HepG2 (cell line): ENCODE data around the gene CPA2. TPM values are rescaled to one million over a fixed set of nuclear protein-coding genes. Genes with fewer than 3 reads are reported as not detected.
"Not testable (repeated sequence)": the region's sequence is repeated elsewhere in the genome, so short reads cannot be mapped to it uniquely, and the experiment has no call there.

Experiments used
- ATAC-seq: fragments of 200-7000 bp; cut with Tn5 transposase; 3 replicates; pipeline ENCODE4 v1.9.1; 2020; ENCODE audit warnings: mild to moderate bottlenecking, moderate library complexity
- BruUV-seq: library from RNA; stranded (reverse); fragments of 400-500 nt; replicated peaks from 2 replicates; lab custom pipeline; 2021; lab: Mats Ljungman, UMichigan
- CTCF ChIA-PET: fragments of 300-600 bp; formaldehyde crosslinking; extraction: SDS; loops from one replicate; lab custom pipeline; 2021; ENCODE audit warnings: low total read pairs, inconsistent platforms, low intra/inter-chr PET ratio; lab: Yijun Ruan, JAX
- POLR2A ChIA-PET: fragments of 350-600 bp; sonication (Branson Sonifier 250); formaldehyde crosslinking; loops from one replicate; lab custom pipeline; 2020; ENCODE audit warnings: antibody characterized with exemption, inconsistent platforms; lab: Yijun Ruan, JAX
- DNase-seq: peaks from one replicate; pipeline ENCODE4 v3.0.0-alpha.2; 2015; ENCODE audit warnings: low spot score
- FAIRE-seq: peaks from 3 replicates; lab custom pipeline; 2011; peaks lifted over from hg19 to GRCh38; lab: Jason Lieb, UNC
- H2AFZ ChIP-seq: one replicate; pipeline ENCODE4 v1.6.1; 2011; ENCODE audit warnings: low read length, inconsistent platforms
- H3K27ac ChIP-seq: fragments of 300-600 bp; 3 replicates; pipeline ENCODE4 v1.8.0; 2011; ENCODE audit warnings: mixed run types, mild to moderate bottlenecking, mixed read lengths, low read length, inconsistent platforms; ENCODE audit not compliant: insufficient read depth; ENCODE audit errors: extremely low read length
- H3K27me3 ChIP-seq, 2 experiments: fragments of 200-600 bp in 1 of 2; 2 replicates in 1 of 2; 3 replicates in 1 of 2; pipeline versions ENCODE4 v1.6.0 to v1.8.0; 2011; ENCODE audit warnings: low read length in 2 of 2, mild to moderate bottlenecking in 2 of 2, moderate library complexity in 2 of 2, inconsistent platforms in 1 of 2; ENCODE audit not compliant: insufficient read depth in 2 of 2, control insufficient read depth in 1 of 2
- H3K36me3 ChIP-seq, 2 experiments: fragments of 200-600 bp in 1 of 2; replicated peaks in 1 of 2; 2 replicates in 1 of 2; 3 replicates in 1 of 2; pipeline versions ENCODE4 v1.5.1 to v1.8.0; 2011; ENCODE audit warnings: low read length in 2 of 2, inconsistent platforms in 1 of 2; ENCODE audit not compliant: insufficient read depth in 2 of 2, control insufficient read depth in 1 of 2
- H3K4me1 ChIP-seq: 2 replicates; pipeline ENCODE4 v1.5.1; 2012; ENCODE audit warnings: low read length, inconsistent platforms; ENCODE audit not compliant: insufficient read depth
- H3K4me2 ChIP-seq: 2 replicates; pipeline ENCODE4 v1.6.0; 2011; ENCODE audit warnings: low read depth, low read length, inconsistent platforms
- H3K4me3 ChIP-seq, 3 experiments: fragments of 200-600 bp in 1 of 3; sonication (generic), shearing (Covaris generic) in 1 of 3; replicated peaks in 1 of 3; 2 replicates each; pipeline ENCODE4 v1.5.1; 2011 to 2016; ENCODE audit warnings: low read length in 3 of 3, inconsistent platforms in 2 of 3, low read depth in 2 of 3, mild to moderate bottlenecking in 2 of 3, control low read depth in 1 of 3, mixed read lengths in 1 of 3; ENCODE audit not compliant: insufficient read depth in 1 of 3
- H3K79me2 ChIP-seq: one replicate; pipeline ENCODE4 v1.6.1; 2011; ENCODE audit warnings: low read length, inconsistent platforms; ENCODE audit not compliant: insufficient read depth
- H3K9ac ChIP-seq: 2 replicates; pipeline ENCODE4 v1.6.0; 2011; ENCODE audit warnings: mild to moderate bottlenecking, low read depth, low read length, inconsistent platforms; ENCODE audit not compliant: insufficient read depth
- H3K9me3 ChIP-seq: 2 replicates; pipeline ENCODE4 v1.5.1; 2012; ENCODE audit warnings: mild to moderate bottlenecking, low read length
- H4K20me1 ChIP-seq: 2 replicates; pipeline ENCODE4 v1.6.0; 2011; ENCODE audit warnings: inconsistent platforms, mild to moderate bottlenecking, low read length, moderate library complexity; ENCODE audit not compliant: insufficient read depth
- ARID2 ChIP-seq: sonication (generic); formaldehyde crosslinking; IDR thresholded peaks from 2 replicates; pipeline ENCODE4 v1.8.1; 2022; ENCODE audit warnings: mild to moderate bottlenecking, missing genetic modification reagents, borderline replicate concordance
- ATF7-NPFF ChIP-seq: sonication (generic); formaldehyde crosslinking; IDR thresholded peaks from 2 replicates; pipeline ENCODE4 v1.8.1; 2023; ENCODE audit warnings: mild to moderate bottlenecking, low read depth, missing genetic modification reagents, moderate library complexity
- HNF4A ChIP-seq: sonication (generic); formaldehyde crosslinking; IDR thresholded peaks from 2 replicates; pipeline ENCODE4 v1.4.0; 2020; ENCODE audit warnings: missing genetic modification reagents
- MTF2 ChIP-seq: sonication (generic); formaldehyde crosslinking; IDR thresholded peaks from 2 replicates; pipeline ENCODE4 v1.5.0; 2020; ENCODE audit warnings: missing genetic modification reagents, borderline replicate concordance
- MZF1 ChIP-seq: sonication (generic); formaldehyde crosslinking; IDR thresholded peaks from 2 replicates; pipeline ENCODE4 v1.8.1; 2023; ENCODE audit warnings: mild to moderate bottlenecking, missing genetic modification reagents, borderline replicate concordance
- POLR2AphosphoS2 ChIP-seq: IDR thresholded peaks from 2 replicates; pipeline ENCODE4 v1.6.1; 2011; ENCODE audit warnings: low read depth, low read length, improper control_type of control experiment
- YEATS2 ChIP-seq: sonication (generic); formaldehyde crosslinking; IDR thresholded peaks from 2 replicates; pipeline ENCODE4 v1.4.0; 2020; ENCODE audit warnings: missing genetic modification reagents, borderline replicate concordance
- ZNF773 ChIP-seq: sonication (generic); formaldehyde crosslinking; IDR thresholded peaks from 2 replicates; pipeline ENCODE4 v1.4.0; 2020; ENCODE audit warnings: missing genetic modification reagents, borderline replicate concordance
- WGBS: methylation state at CpG from one replicate; pipeline ENCODE4 v1.1.6; 2017; ENCODE audit warnings: low lambda C conversion rate; 5-methylcytosine and 5-hydroxymethylcytosine counted together
- in situ Hi-C: cut with HindIII; loops from 2 replicates; pipeline ENCODE4 v1.10.0; 2017; ENCODE audit warnings: low pct_unique_long_range_greater_than_20kb; ENCODE audit not compliant: extremely low pct_ligation_motif_present
- intact Hi-C: fragments of 100-400 bp; cut with micrococcal nuclease; formaldehyde crosslinking; loops from one replicate; pipeline ENCODE4 v1.10.0; 2022; ENCODE audit not compliant: unreplicated experiment
- polyA plus RNA-seq, 8 experiments: library from polyadenylated mRNA; depleted of rRNA in 3 of 8; stranded (reverse) in 7 of 8; unstranded in 1 of 8; fragments of >200 nt; fragmentation: Illumina TruSeq in 4 of 8; extraction: Trizol in 4 of 8; gene quantifications; 2 replicates each; pipeline versions ENCODE4 v1.2.1 to v1.2.3, GENCODE V29; 2011 to 2016; ENCODE audit warnings: low read depth in 4 of 8, missing spikeins in 1 of 8, mixed read lengths in 1 of 8; ENCODE audit not compliant: insufficient read depth in 1 of 8
- total RNA-seq, 5 experiments: library from RNA; depleted of rRNA; stranded (reverse); fragments of >200 nt; fragmentation: Illumina TruSeq; extraction: Trizol; gene quantifications; 2 replicates each; pipeline ENCODE4 v1.2.3, GENCODE V29; 2016; ENCODE audit warnings: low read depth in 1 of 5
- TF ChIP-seq, protein P1 (sequence below): sonication (generic); formaldehyde crosslinking; IDR thresholded peaks from 2 replicates; pipeline ENCODE4 v1.4.0; 2020; ENCODE audit warnings: missing genetic modification reagents, borderline replicate concordance
- TF ChIP-seq, protein P2 (sequence below): IDR thresholded peaks from 2 replicates; pipeline ENCODE4 v1.6.1; 2016
- TF ChIP-seq, protein P3 (sequence below): sonication (generic); formaldehyde crosslinking; conservative IDR thresholded peaks from 2 replicates; pipeline ENCODE4 v1.4.0; 2020; ENCODE audit warnings: mild to moderate bottlenecking, missing genetic modification reagents, moderate library complexity

CPA2 gene
- total and polyA plus RNA-seq, 2 of the 13 experiments (the other 11 are each of a cell fraction or from before 2014, with no cell fraction given) = not detected

- H3K27ac ChIP-seq, intact Hi-C loops, H3K4me3 ChIP-seq, in situ Hi-C loops, H3K36me3 ChIP-seq, DNase-seq, H3K79me2 ChIP-seq, H4K20me1 ChIP-seq, BruUV-seq, FAIRE-seq, H3K4me1 ChIP-seq, H3K4me2 ChIP-seq, ATAC-seq, POLR2A ChIA-PET, H3K27me3 ChIP-seq, H2AFZ ChIP-seq, H3K9ac ChIP-seq, H3K9me3 ChIP-seq, CTCF ChIA-PET: not testable (repeated sequence)
- 75% methylated on average over 3 of the region's 3 CpGs for WGBS
Measured at GRCh38 chr7:130249626-130250025, 17.0 kb upstream of the CPA2 start.

GRCh38 chr7:130254555-130254954, 12.1 kb upstream of the CPA2 start:
- no TSS peak for BruUV-seq
- FAIRE-seq = no peak
- H4K20me1 ChIP-seq = no peaks in the 10 kb centered on the region
- ChIA-PET CTCF (no interaction called here), POLR2A (interaction anchor here (0.6 kb wide), 1 partner anchor 507 kb away, joined by 3 read pairs; no protein-coding TSS in a partner anchor)
- peak overlapping the region; percentile 54 for H2AFZ ChIP-seq
- no peaks in the 10 kb centered on the region for H3K36me3 ChIP-seq
- ATAC-seq = no peak; the same call in 2 of the 3 replicates
- intact Hi-C loops = no loop called here
- WGBS = 61% methylated on average over 3 of the region's 6 CpGs
- peak overlapping the region in 1 of 3 experiments; percentile 50; a peak in 2 of 6 replicates for H3K4me3 ChIP-seq
- no peak overlapping the region for H3K27ac ChIP-seq
- peak overlapping the region; percentile 63 for H3K4me2 ChIP-seq
- no peaks in the 10 kb centered on the region for H3K27me3 ChIP-seq
- no peaks in the 10 kb centered on the region for H3K9me3 ChIP-seq
- in situ Hi-C loops = no loop called here
- no peak for DNase-seq
- H3K4me1 ChIP-seq = peaks cover 8% of the 10 kb centered on the region; the same call in 1 of the 2 replicates
- no peaks in the 10 kb centered on the region for H3K79me2 ChIP-seq
- H3K9ac ChIP-seq = no peak overlapping the region
- TF ChIP-seq MTF2 = 0 out of 2 replicates have a peak, but pooled peaks have one; percentile 52
- no peak for TF ChIP-seq MZF1
- TF ChIP-seq POLR2AphosphoS2 = no peak
- no peak for TF ChIP-seq ZNF773 (CRISPR knock-in tag)
- TF ChIP-seq HNF4A (CRISPR knock-in tag) = no peak
- no peak for TF ChIP-seq YEATS2 (CRISPR knock-in tag)
- TF ChIP-seq, protein P1, sequence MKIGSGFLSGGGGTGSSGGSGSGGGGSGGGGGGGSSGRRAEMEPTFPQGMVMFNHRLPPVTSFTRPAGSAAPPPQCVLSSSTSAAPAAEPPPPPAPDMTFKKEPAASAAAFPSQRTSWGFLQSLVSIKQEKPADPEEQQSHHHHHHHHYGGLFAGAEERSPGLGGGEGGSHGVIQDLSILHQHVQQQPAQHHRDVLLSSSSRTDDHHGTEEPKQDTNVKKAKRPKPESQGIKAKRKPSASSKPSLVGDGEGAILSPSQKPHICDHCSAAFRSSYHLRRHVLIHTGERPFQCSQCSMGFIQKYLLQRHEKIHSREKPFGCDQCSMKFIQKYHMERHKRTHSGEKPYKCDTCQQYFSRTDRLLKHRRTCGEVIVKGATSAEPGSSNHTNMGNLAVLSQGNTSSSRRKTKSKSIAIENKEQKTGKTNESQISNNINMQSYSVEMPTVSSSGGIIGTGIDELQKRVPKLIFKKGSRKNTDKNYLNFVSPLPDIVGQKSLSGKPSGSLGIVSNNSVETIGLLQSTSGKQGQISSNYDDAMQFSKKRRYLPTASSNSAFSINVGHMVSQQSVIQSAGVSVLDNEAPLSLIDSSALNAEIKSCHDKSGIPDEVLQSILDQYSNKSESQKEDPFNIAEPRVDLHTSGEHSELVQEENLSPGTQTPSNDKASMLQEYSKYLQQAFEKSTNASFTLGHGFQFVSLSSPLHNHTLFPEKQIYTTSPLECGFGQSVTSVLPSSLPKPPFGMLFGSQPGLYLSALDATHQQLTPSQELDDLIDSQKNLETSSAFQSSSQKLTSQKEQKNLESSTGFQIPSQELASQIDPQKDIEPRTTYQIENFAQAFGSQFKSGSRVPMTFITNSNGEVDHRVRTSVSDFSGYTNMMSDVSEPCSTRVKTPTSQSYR = peak; percentile 91
- TF ChIP-seq, protein P2, sequence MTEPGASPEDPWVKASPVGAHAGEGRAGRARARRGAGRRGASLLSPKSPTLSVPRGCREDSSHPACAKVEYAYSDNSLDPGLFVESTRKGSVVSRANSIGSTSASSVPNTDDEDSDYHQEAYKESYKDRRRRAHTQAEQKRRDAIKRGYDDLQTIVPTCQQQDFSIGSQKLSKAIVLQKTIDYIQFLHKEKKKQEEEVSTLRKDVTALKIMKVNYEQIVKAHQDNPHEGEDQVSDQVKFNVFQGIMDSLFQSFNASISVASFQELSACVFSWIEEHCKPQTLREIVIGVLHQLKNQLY (CRISPR knock-in tag) = no peak
- TF ChIP-seq ATF7-NPFF = no peak
- TF ChIP-seq, protein P3, sequence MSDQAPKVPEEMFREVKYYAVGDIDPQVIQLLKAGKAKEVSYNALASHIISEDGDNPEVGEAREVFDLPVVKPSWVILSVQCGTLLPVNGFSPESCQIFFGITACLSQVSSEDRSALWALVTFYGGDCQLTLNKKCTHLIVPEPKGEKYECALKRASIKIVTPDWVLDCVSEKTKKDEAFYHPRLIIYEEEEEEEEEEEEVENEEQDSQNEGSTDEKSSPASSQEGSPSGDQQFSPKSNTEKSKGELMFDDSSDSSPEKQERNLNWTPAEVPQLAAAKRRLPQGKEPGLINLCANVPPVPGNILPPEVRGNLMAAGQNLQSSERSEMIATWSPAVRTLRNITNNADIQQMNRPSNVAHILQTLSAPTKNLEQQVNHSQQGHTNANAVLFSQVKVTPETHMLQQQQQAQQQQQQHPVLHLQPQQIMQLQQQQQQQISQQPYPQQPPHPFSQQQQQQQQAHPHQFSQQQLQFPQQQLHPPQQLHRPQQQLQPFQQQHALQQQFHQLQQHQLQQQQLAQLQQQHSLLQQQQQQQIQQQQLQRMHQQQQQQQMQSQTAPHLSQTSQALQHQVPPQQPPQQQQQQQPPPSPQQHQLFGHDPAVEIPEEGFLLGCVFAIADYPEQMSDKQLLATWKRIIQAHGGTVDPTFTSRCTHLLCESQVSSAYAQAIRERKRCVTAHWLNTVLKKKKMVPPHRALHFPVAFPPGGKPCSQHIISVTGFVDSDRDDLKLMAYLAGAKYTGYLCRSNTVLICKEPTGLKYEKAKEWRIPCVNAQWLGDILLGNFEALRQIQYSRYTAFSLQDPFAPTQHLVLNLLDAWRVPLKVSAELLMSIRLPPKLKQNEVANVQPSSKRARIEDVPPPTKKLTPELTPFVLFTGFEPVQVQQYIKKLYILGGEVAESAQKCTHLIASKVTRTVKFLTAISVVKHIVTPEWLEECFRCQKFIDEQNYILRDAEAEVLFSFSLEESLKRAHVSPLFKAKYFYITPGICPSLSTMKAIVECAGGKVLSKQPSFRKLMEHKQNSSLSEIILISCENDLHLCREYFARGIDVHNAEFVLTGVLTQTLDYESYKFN (CRISPR knock-in tag) = no peak
- no peak for TF ChIP-seq ARID2 (CRISPR knock-in tag)
